ENCODE results near the gene TRIP6.

The TRIP6 gene, protein sequence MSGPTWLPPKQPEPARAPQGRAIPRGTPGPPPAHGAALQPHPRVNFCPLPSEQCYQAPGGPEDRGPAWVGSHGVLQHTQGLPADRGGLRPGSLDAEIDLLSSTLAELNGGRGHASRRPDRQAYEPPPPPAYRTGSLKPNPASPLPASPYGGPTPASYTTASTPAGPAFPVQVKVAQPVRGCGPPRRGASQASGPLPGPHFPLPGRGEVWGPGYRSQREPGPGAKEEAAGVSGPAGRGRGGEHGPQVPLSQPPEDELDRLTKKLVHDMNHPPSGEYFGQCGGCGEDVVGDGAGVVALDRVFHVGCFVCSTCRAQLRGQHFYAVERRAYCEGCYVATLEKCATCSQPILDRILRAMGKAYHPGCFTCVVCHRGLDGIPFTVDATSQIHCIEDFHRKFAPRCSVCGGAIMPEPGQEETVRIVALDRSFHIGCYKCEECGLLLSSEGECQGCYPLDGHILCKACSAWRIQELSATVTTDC

DNA sequence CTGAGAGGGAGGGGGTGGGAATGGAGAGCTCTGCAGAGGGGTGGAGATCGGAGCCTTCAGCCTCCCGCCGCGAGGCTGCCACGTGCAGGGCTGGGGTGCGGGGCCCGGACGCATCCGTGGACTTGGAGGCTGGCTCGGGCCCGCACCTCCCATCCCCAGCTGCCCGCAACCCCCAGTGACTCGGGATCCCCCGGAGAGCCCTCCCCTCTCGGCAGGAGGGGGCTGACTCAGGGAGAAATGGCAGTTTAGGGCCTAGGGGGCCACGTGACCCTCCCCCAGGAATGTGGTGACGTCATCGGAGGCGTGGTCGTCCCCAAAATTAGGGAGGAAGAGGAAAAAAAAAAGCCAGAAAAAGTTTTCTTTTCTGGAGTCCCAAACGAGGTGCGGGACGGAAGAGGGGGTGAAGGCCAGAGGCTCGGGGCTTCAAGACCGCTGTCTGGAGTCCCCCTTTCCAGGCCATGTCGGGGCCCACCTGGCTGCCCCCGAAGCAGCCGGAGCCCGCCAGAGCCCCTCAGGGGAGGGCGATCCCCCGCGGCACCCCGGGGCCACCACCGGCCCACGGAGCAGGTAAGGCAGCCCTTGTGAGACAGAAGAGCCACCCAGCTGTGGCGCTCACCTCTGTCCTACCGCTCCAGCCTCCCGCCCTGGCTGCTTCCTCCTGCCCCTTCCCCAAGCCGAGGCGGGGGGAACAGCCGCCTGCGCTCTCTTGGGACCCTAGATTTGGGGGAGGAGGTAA is at the start of gene TRIP6:
TRIP6 (plus strand) TSS at position 348 of the 736 bp plus-strand sequence; CDS start at position 459, 111 bp downstream.
- Histone ChIP-seq H3K4me3 (ENCODE audit: low read depth in 1 of 2, low read length in 1 of 2) (peak within 1 kb of the TSS; percentile 51 to 58), H3K4me1 (ENCODE audit: control insufficient read depth in 1 of 2, insufficient read depth in 1 of 2, low read depth in 1 of 2, low read length in 1 of 2) (peaks cover 28 to 38% of the 10 kb centered on the region in 2 experiments), H3K36me3 (peaks cover 55% of the 10 kb centered on the region), H3K9me3 (no peaks in the 10 kb centered on the region), H3K27me3 (no peaks in the 10 kb centered on the region), H3K27ac (peak within 1 kb of the TSS; percentile 36)
- TF ChIP-seq, protein P1, sequence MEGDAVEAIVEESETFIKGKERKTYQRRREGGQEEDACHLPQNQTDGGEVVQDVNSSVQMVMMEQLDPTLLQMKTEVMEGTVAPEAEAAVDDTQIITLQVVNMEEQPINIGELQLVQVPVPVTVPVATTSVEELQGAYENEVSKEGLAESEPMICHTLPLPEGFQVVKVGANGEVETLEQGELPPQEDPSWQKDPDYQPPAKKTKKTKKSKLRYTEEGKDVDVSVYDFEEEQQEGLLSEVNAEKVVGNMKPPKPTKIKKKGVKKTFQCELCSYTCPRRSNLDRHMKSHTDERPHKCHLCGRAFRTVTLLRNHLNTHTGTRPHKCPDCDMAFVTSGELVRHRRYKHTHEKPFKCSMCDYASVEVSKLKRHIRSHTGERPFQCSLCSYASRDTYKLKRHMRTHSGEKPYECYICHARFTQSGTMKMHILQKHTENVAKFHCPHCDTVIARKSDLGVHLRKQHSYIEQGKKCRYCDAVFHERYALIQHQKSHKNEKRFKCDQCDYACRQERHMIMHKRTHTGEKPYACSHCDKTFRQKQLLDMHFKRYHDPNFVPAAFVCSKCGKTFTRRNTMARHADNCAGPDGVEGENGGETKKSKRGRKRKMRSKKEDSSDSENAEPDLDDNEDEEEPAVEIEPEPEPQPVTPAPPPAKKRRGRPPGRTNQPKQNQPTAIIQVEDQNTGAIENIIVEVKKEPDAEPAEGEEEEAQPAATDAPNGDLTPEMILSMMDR (IDR thresholded peaks at IDR 0.05), result no peak

DNA sequence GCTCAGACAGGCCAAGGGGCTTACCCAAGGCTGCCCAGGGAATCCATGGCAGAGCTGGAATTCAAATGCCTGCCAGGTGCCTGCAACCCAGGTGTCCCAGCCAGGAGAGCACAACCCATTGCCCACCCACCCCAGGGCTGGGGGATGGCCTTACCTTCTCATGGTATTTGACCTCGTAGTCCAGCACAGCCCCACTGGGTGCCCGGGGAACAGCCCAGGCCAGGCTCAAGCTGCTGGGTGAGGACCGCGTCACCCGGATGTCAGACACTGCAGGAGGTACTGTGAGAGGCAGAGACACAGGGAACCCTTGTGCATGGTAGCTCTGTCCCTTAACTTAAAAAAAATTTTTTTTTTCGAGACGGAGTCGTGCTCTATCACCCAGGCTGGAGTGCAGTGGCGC is 48.8 kb upstream of the TRIP6 start:
- TF ChIP-seq, protein P1 (IDR thresholded peaks at IDR 0.05), result no peak
- no peak overlapping the region for H3K4me3 ChIP-seq (ENCODE audit: low read depth in 1 of 2, low read length in 1 of 2)
- H3K36me3 ChIP-seq, result peaks cover 28% of the 10 kb centered on the region
- H3K4me1 ChIP-seq (ENCODE audit: control insufficient read depth in 1 of 2, insufficient read depth in 1 of 2, low read depth in 1 of 2, low read length in 1 of 2), result peaks cover 15 to 19% of the 10 kb centered on the region in 2 experiments
- no peak overlapping the region for H3K27ac ChIP-seq
- H3K27me3 ChIP-seq, result no peaks in the 10 kb centered on the region
- no peaks in the 10 kb centered on the region for H3K9me3 ChIP-seq

GRCh38 chr7:100818825-100819224 is 48.4 kb upstream of the TRIP6 start:
- H3K4me1 ChIP-seq (ENCODE audit: control insufficient read depth in 1 of 2, insufficient read depth in 1 of 2, low read depth in 1 of 2, low read length in 1 of 2), result peaks cover 10 to 15% of the 10 kb centered on the region in 2 experiments
- TF ChIP-seq, protein P1 (IDR thresholded peaks at IDR 0.05), result no peak
- no peaks in the 10 kb centered on the region for H3K9me3 ChIP-seq
- no peak overlapping the region for H3K4me3 ChIP-seq (ENCODE audit: low read depth in 1 of 2, low read length in 1 of 2)
- no peaks in the 10 kb centered on the region for H3K27me3 ChIP-seq
- H3K27ac ChIP-seq, result no peak overlapping the region
- peaks cover 32% of the 10 kb centered on the region for H3K36me3 ChIP-seq

DNA sequence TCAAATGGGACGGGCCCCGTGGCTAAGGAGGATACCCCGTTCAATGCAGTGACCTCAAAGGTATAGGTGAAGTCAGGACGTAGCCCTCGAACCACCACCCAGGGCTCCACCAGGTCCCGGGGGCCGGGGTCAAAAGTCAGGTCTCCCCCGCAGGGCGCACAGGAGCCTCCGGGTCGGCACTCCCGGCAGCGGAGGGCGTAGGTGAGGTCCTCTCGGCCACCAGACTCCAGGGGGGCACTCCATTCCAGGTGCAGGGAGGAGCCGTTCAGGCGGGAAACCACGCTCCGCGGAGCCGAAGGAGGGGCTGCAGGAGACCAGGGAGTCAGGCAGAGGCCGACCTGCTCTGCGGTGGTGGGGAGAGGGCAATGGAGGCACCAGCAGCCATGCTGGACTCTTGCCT is 47.6 kb upstream of the TRIP6 start:
- Histone ChIP-seq H3K9me3 (no peaks in the 10 kb centered on the region), H3K4me1 (ENCODE audit: control insufficient read depth in 1 of 2, insufficient read depth in 1 of 2, low read depth in 1 of 2, low read length in 1 of 2) (peaks cover 7 to 13% of the 10 kb centered on the region in 2 experiments), H3K27ac (no peak overlapping the region), H3K4me3 (ENCODE audit: low read depth in 1 of 2, low read length in 1 of 2) (no peak overlapping the region), H3K36me3 (peaks cover 35% of the 10 kb centered on the region), H3K27me3 (no peaks in the 10 kb centered on the region)
- TF ChIP-seq, protein P1 (IDR thresholded peaks at IDR 0.05), result no peak

DNA sequence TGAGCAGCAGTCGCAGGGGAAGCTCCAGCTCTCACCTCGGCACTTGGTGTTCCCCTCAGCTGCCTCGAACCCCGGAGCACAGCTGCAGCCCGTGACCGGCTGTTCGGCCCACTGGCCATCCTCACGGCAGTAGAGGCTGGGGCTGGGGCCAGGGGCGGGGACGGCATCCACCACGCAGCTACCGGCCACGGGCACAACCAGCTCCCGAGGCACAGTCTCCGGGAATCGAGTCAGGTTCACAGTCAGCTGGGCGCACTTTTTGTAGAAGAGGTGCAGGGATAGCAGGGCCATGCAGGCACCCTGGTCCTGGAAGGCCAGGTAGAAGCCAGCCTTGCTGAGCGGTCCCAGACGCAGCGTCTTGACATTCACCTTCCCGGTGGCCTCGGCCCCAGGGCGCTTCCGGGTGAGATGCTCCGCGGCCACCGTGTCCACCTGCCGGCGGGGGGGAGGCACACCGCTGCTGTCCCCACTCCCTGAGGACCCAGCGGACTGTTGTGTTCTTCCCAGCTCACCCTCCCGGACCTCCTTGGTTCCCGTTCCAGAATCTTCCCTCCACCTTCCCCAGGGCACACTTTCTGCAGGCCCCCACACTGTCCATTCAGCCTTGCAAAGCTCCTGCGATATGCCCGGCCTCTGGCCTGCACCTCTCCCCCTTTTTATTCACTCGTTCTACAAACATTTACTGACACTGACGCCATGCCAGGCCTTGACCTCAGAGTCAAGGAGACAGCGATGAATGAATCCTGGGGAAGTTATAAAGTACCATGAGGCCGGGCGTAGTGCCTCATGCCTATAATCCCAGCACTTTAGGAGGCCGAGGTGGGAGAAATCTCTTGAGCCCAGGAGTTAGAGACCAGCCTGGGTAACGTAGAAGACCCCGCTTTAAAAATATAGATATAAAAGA is 44.7 kb upstream of the TRIP6 start:
- H3K36me3 ChIP-seq, result peaks cover 35% of the 10 kb centered on the region
- TF ChIP-seq, protein P1 (IDR thresholded peaks at IDR 0.05), result no peak
- H3K27ac ChIP-seq, result no peak overlapping the region
- no peaks in the 10 kb centered on the region for H3K9me3 ChIP-seq
- H3K27me3 ChIP-seq, result peaks cover 12% of the 10 kb centered on the region
- H3K4me3 ChIP-seq (ENCODE audit: low read depth in 1 of 2, low read length in 1 of 2), result no peak overlapping the region
- peaks cover 26 to 30% of the 10 kb centered on the region in 2 experiments for H3K4me1 ChIP-seq (ENCODE audit: control insufficient read depth in 1 of 2, insufficient read depth in 1 of 2, low read depth in 1 of 2, low read length in 1 of 2)
